GM13976 (cell line): ENCODE results near the gene TMTC3.

Source experiments
- DNase-seq: peaks from one replicate; pipeline ENCODE4 v3.0.0; 2012; ENCODE audit warnings: low spot score
- in situ Hi-C: fragments of 300-500 bp; cut with MboI; formaldehyde crosslinking; loops from one replicate; pipeline ENCODE4 v1.12.0; 2022; ENCODE audit warnings: low sequenced_read_pairs, mixed read lengths, inconsistent platforms; ENCODE audit not compliant: unreplicated experiment
- TF ChIP-seq, protein P1 (sequence below): IDR thresholded peaks from 2 replicates; pipeline ENCODE4 v1.5.1; 2012; ENCODE audit warnings: borderline replicate concordance, mild to moderate bottlenecking; ENCODE audit not compliant: insufficient read depth; ENCODE audit errors: extremely low read depth, missing control alignments, control extremely low read depth

Gene TMTC3

DNA sequence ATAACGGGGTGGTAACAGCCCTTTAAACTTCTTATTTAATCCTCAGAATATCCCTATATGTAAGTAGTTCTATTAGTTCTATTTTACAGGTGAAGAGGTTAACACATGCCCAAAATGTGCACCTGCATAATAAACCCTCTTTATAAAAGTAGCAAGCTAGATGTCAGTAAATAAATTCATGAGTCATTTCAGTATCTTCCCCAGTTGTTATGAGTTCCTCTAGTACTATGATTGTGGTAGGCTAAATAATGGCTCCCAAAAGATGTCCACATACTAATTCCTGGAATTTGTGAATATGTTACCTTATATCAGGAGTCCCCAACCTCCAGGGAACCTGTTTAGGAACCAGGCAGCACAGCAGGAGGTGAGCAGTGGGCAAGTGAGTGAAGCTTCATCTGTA lies 106.5 kb downstream of the TMTC3 start:
- no peak for DNase-seq
- TF ChIP-seq, protein P1, sequence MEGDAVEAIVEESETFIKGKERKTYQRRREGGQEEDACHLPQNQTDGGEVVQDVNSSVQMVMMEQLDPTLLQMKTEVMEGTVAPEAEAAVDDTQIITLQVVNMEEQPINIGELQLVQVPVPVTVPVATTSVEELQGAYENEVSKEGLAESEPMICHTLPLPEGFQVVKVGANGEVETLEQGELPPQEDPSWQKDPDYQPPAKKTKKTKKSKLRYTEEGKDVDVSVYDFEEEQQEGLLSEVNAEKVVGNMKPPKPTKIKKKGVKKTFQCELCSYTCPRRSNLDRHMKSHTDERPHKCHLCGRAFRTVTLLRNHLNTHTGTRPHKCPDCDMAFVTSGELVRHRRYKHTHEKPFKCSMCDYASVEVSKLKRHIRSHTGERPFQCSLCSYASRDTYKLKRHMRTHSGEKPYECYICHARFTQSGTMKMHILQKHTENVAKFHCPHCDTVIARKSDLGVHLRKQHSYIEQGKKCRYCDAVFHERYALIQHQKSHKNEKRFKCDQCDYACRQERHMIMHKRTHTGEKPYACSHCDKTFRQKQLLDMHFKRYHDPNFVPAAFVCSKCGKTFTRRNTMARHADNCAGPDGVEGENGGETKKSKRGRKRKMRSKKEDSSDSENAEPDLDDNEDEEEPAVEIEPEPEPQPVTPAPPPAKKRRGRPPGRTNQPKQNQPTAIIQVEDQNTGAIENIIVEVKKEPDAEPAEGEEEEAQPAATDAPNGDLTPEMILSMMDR = no peak
- in situ Hi-C loops = no loop called here
